ENCODE data around the gene SORCS3.

DNA sequence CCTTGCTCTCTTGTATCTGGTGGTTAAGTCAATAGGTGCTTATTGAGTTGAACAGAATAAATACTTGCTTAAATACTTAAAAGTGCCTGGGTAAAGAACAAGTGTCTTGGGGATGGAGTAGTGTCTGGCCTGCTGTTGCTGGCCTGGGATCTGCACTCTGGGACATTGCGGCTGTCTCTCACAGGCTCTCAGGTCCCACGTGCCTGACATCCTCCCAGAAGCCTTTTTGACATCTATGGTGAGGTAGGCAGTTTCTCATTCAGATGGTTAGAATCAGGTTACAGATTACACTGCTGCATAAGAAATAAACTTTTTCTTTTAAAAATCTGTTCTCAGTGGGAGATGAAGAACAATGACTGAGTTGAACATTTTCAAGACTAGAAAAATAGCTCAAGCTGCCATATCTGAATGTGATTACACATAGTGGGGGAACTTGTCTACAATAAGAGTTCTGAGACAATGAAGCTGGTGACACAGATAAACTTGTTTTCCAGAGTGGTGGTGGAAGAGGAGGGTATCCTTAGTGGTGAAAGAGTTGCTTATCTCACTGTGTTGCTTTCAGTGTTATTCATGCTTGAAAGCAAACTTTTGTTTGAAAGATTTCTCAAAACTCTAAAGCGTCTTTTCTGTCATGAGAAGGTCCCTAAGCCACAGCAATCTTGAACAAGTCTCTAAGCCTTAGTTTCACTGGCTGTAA lies 9.7 kb downstream of the SORCS3 start:
- no peak for TF ChIP-seq ELF1 (IDR thresholded peaks at IDR 0.05; ENCODE audit: borderline replicate concordance, low read depth)
- TF ChIP-seq JUND (IDR thresholded peaks at IDR 0.05), result no peak
- TF ChIP-seq, protein P1, sequence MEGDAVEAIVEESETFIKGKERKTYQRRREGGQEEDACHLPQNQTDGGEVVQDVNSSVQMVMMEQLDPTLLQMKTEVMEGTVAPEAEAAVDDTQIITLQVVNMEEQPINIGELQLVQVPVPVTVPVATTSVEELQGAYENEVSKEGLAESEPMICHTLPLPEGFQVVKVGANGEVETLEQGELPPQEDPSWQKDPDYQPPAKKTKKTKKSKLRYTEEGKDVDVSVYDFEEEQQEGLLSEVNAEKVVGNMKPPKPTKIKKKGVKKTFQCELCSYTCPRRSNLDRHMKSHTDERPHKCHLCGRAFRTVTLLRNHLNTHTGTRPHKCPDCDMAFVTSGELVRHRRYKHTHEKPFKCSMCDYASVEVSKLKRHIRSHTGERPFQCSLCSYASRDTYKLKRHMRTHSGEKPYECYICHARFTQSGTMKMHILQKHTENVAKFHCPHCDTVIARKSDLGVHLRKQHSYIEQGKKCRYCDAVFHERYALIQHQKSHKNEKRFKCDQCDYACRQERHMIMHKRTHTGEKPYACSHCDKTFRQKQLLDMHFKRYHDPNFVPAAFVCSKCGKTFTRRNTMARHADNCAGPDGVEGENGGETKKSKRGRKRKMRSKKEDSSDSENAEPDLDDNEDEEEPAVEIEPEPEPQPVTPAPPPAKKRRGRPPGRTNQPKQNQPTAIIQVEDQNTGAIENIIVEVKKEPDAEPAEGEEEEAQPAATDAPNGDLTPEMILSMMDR (IDR thresholded peaks at IDR 0.05 in 2 of 3, conservative IDR thresholded peaks at IDR 0.05 in 1 of 3; ENCODE audit: borderline replicate concordance in 1 of 3, insufficient read depth in 1 of 3, low read depth in 2 of 3, low read length in 2 of 3), result no peak
- TF ChIP-seq SP1 (IDR thresholded peaks at IDR 0.05; ENCODE audit: low read depth), result no peak
- TF ChIP-seq, protein P2, sequence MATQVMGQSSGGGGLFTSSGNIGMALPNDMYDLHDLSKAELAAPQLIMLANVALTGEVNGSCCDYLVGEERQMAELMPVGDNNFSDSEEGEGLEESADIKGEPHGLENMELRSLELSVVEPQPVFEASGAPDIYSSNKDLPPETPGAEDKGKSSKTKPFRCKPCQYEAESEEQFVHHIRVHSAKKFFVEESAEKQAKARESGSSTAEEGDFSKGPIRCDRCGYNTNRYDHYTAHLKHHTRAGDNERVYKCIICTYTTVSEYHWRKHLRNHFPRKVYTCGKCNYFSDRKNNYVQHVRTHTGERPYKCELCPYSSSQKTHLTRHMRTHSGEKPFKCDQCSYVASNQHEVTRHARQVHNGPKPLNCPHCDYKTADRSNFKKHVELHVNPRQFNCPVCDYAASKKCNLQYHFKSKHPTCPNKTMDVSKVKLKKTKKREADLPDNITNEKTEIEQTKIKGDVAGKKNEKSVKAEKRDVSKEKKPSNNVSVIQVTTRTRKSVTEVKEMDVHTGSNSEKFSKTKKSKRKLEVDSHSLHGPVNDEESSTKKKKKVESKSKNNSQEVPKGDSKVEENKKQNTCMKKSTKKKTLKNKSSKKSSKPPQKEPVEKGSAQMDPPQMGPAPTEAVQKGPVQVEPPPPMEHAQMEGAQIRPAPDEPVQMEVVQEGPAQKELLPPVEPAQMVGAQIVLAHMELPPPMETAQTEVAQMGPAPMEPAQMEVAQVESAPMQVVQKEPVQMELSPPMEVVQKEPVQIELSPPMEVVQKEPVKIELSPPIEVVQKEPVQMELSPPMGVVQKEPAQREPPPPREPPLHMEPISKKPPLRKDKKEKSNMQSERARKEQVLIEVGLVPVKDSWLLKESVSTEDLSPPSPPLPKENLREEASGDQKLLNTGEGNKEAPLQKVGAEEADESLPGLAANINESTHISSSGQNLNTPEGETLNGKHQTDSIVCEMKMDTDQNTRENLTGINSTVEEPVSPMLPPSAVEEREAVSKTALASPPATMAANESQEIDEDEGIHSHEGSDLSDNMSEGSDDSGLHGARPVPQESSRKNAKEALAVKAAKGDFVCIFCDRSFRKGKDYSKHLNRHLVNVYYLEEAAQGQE (IDR thresholded peaks at IDR 0.05; ENCODE audit: low read depth), result no peak
- TF ChIP-seq, protein P3, sequence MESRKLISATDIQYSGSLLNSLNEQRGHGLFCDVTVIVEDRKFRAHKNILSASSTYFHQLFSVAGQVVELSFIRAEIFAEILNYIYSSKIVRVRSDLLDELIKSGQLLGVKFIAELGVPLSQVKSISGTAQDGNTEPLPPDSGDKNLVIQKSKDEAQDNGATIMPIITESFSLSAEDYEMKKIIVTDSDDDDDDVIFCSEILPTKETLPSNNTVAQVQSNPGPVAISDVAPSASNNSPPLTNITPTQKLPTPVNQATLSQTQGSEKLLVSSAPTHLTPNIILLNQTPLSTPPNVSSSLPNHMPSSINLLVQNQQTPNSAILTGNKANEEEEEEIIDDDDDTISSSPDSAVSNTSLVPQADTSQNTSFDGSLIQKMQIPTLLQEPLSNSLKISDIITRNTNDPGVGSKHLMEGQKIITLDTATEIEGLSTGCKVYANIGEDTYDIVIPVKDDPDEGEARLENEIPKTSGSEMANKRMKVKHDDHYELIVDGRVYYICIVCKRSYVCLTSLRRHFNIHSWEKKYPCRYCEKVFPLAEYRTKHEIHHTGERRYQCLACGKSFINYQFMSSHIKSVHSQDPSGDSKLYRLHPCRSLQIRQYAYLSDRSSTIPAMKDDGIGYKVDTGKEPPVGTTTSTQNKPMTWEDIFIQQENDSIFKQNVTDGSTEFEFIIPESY (IDR thresholded peaks at IDR 0.05; ENCODE audit: extremely low read depth, insufficient replicate concordance, low read length), result no peak
- TF ChIP-seq POLR2A (IDR thresholded peaks at IDR 0.05; ENCODE audit: borderline replicate concordance, extremely low read depth, insufficient read depth, insufficient read length), result no peak
- no peak for TF ChIP-seq EZH2 (IDR thresholded peaks at IDR 0.05)
